H1 (cell line): Measurements from ENCODE around the gene VPS37C. TPM values are rescaled to one million over a fixed set of nuclear protein-coding genes. Genes with fewer than 3 reads are reported as not detected.

Experiments
- CTCF ChIA-PET: fragments of 300-600 bp; sonication (Branson Sonifier 250); formaldehyde crosslinking; loops from one replicate; lab custom pipeline; 2021; ENCODE audit not compliant: partially characterized antibody; lab: Charles Lee
- POLR2A ChIA-PET: fragments of 300-600 bp; sonication (Branson Sonifier 250); formaldehyde crosslinking; loops from one replicate; lab custom pipeline; 2021; ENCODE audit warnings: inconsistent platforms; ENCODE audit not compliant: partially characterized antibody; lab: Charles Lee
- DNase-seq, 2 experiments: peaks; one replicate each; pipeline versions ENCODE4 v3.0.0 to v3.0.0-alpha.2; 2010 to 2022; ENCODE audit warnings: low spot score in 2 of 2, low read depth in 1 of 2, mixed read lengths in 1 of 2
- FAIRE-seq: peaks from 2 replicates; lab custom pipeline; 2011; peaks lifted over from hg19 to GRCh38; lab: Jason Lieb, UNC
- H2AFZ ChIP-seq: 2 replicates; pipeline ENCODE4 v1.8.1; 2012; ENCODE audit warnings: low read length, inconsistent platforms
- H2AK5ac ChIP-seq: 2 replicates; pipeline ENCODE4 v1.6.1; 2013; ENCODE audit warnings: low read depth, low read length
- H2BK120ac ChIP-seq: replicated peaks from 2 replicates; pipeline ENCODE3; 2013; ENCODE audit warnings: low read depth, low read length, inconsistent platforms
- H2BK12ac ChIP-seq: 2 replicates; pipeline ENCODE4 v1.6.1; 2013; ENCODE audit warnings: low read depth, low read length
- H2BK15ac ChIP-seq: 2 replicates; pipeline ENCODE4 v1.6.1; 2013; ENCODE audit warnings: low read length
- H2BK20ac ChIP-seq: 2 replicates; pipeline ENCODE4 v1.6.1; 2013; ENCODE audit warnings: low read length
- H2BK5ac ChIP-seq: 2 replicates; pipeline ENCODE4 v1.6.1; 2013; ENCODE audit warnings: low read depth, low read length
- H3K14ac ChIP-seq: 2 replicates; pipeline ENCODE4 v1.6.1; 2013; ENCODE audit warnings: inconsistent platforms; ENCODE audit not compliant: insufficient read length
- H3K18ac ChIP-seq: 2 replicates; pipeline ENCODE4 v1.6.1; 2013; ENCODE audit warnings: low read length; ENCODE audit errors: extremely low read depth
- H3K23ac ChIP-seq: 2 replicates; pipeline ENCODE4 v1.6.1; 2013; ENCODE audit warnings: inconsistent platforms; ENCODE audit not compliant: insufficient read length
- H3K23me2 ChIP-seq: 2 replicates; pipeline ENCODE4 v1.6.1; 2013; ENCODE audit warnings: low read depth, low read length
- H3K27ac ChIP-seq: 2 replicates; pipeline ENCODE4 v1.6.1; 2011; ENCODE audit warnings: low read depth, low read length, inconsistent platforms
- H3K27me3 ChIP-seq, 4 experiments: replicated peaks in 1 of 4; 1 replicate in 1 of 4; 2 replicates in 3 of 4; pipeline versions ENCODE4 v1.6.1 to v1.8.1; 2011 to 2013; ENCODE audit warnings: low read length in 3 of 4, mild to moderate bottlenecking in 3 of 4, inconsistent platforms in 2 of 4, mixed read lengths in 2 of 4, moderate library complexity in 1 of 4; ENCODE audit not compliant: control insufficient read depth in 3 of 4, insufficient read depth in 3 of 4; ENCODE audit errors: extremely low read depth in 1 of 4
- H3K36me3 ChIP-seq, 4 experiments: 2 replicates each; pipeline versions ENCODE4 v1.6.1 to v1.8.1; 2011 to 2013; ENCODE audit warnings: mild to moderate bottlenecking in 4 of 4, low read length in 3 of 4, moderate library complexity in 2 of 4, control low read depth in 1 of 4, inconsistent platforms in 1 of 4; ENCODE audit not compliant: insufficient read depth in 4 of 4, control insufficient read depth in 2 of 4
- H3K4ac ChIP-seq: replicated peaks from 2 replicates; pipeline ENCODE3; 2013; ENCODE audit warnings: low read length, low read depth, mixed read lengths, inconsistent platforms; ENCODE audit not compliant: insufficient read length
- H3K4me1 ChIP-seq, 4 experiments: replicated peaks in 1 of 4; 1 replicate in 1 of 4; 2 replicates in 3 of 4; pipeline versions ENCODE4 v1.6.1 to v1.8.1; 2011 to 2013; ENCODE audit warnings: low read length in 3 of 4, inconsistent platforms in 2 of 4, mixed read lengths in 1 of 4; ENCODE audit not compliant: insufficient read depth in 4 of 4, control insufficient read depth in 3 of 4
- H3K4me2 ChIP-seq, 2 experiments: 2 replicates each; pipeline versions ENCODE4 v1.6.1 to v1.8.1; 2011 to 2013; ENCODE audit warnings: low read depth in 2 of 2, low read length in 2 of 2, control low read depth in 1 of 2, inconsistent platforms in 1 of 2, mild to moderate bottlenecking in 1 of 2; ENCODE audit not compliant: insufficient read depth in 1 of 2
- H3K4me3 ChIP-seq, 4 experiments: fragments of 200-600, 300-600 bp in 1 of 4; sonication (generic), shearing (Covaris generic), sonication (Bioruptor Twin) in 1 of 4; 2 replicates each; pipeline versions ENCODE4 v1.5.1 to v1.8.1; 2011 to 2016; ENCODE audit warnings: low read length in 4 of 4, low read depth in 3 of 4, control low read depth in 2 of 4, inconsistent platforms in 2 of 4, mild to moderate bottlenecking in 2 of 4, mixed read lengths in 1 of 4, moderate library complexity in 1 of 4; ENCODE audit not compliant: insufficient read depth in 2 of 4; ENCODE audit errors: extremely low read depth in 1 of 4
- H3K56ac ChIP-seq: replicated peaks from 2 replicates; pipeline ENCODE3; 2013; ENCODE audit warnings: low read depth, mild to moderate bottlenecking, mixed read lengths, low read length, inconsistent platforms; ENCODE audit not compliant: insufficient read length
- H3K79me1 ChIP-seq: 2 replicates; pipeline ENCODE4 v1.6.1; 2013; ENCODE audit warnings: low read depth, low read length, control low read depth
- H3K79me2 ChIP-seq, 2 experiments: 2 replicates each; pipeline versions ENCODE4 v1.6.1 to v1.8.1; 2012 to 2013; ENCODE audit warnings: low read length in 2 of 2, mild to moderate bottlenecking in 2 of 2, inconsistent platforms in 1 of 2; ENCODE audit not compliant: insufficient read depth in 2 of 2, control insufficient read depth in 1 of 2
- H3K9ac ChIP-seq, 4 experiments: replicated peaks in 1 of 4; 1 replicate in 1 of 4; 2 replicates in 3 of 4; pipeline versions ENCODE4 v1.6.1 to v1.8.1; 2011 to 2013; ENCODE audit warnings: low read depth in 3 of 4, low read length in 3 of 4, control low read depth in 2 of 4, mild to moderate bottlenecking in 2 of 4, moderate library complexity in 2 of 4, inconsistent platforms in 1 of 4; ENCODE audit errors: extremely low read depth in 1 of 4
- H3K9me3 ChIP-seq, 2 experiments: 2 replicates each; pipeline versions ENCODE4 v1.6.1 to v1.8.1; 2012 to 2013; ENCODE audit warnings: mild to moderate bottlenecking in 2 of 2, moderate library complexity in 2 of 2, control low read depth in 1 of 2, inconsistent platforms in 1 of 2, low read depth in 1 of 2, low read length in 1 of 2, mixed read lengths in 1 of 2; ENCODE audit not compliant: insufficient read depth in 2 of 2
- H4K20me1 ChIP-seq, 2 experiments: replicated peaks in 1 of 2; 2 replicates each; pipeline versions ENCODE3 to v1.8.1; 2011 to 2013; ENCODE audit warnings: inconsistent platforms in 2 of 2, low read length in 2 of 2, mild to moderate bottlenecking in 1 of 2; ENCODE audit not compliant: insufficient read depth in 2 of 2, control insufficient read depth in 1 of 2
- H4K5ac ChIP-seq: 2 replicates; pipeline ENCODE4 v1.6.1; 2013; ENCODE audit warnings: low read length, low read depth, mixed read lengths, inconsistent platforms; ENCODE audit not compliant: insufficient read length
- H4K8ac ChIP-seq: 2 replicates; pipeline ENCODE4 v1.8.0; 2013; ENCODE audit warnings: mild to moderate bottlenecking, moderate library complexity, low read length, inconsistent platforms; ENCODE audit not compliant: insufficient read depth; ENCODE audit errors: extremely low read depth
- H4K91ac ChIP-seq: replicated peaks from 2 replicates; pipeline ENCODE3; 2013; ENCODE audit warnings: low read length, mixed read lengths, inconsistent platforms; ENCODE audit not compliant: insufficient read length
- CTBP2 ChIP-seq: IDR thresholded peaks from 2 replicates; pipeline ENCODE4 v1.7.0; 2011; ENCODE audit warnings: borderline replicate concordance, mild to moderate bottlenecking, moderate library complexity, mixed read lengths, low read length; ENCODE audit not compliant: insufficient read depth, insufficient read length
- EP300 ChIP-seq, 2 experiments: IDR thresholded peaks; 1 replicate in 1 of 2; 2 replicates in 1 of 2; pipeline ENCODE4 v1.6.1; 2011 to 2012; ENCODE audit warnings: low read depth in 2 of 2, low read length in 2 of 2, mild to moderate bottlenecking in 2 of 2, borderline replicate concordance in 1 of 2, inconsistent platforms in 1 of 2, moderate library complexity in 1 of 2
- KDM5A ChIP-seq: fragments of 200-600 bp; IDR thresholded peaks from 2 replicates; pipeline ENCODE4 v1.7.1; 2012; ENCODE audit warnings: mild to moderate bottlenecking, low read length, inconsistent platforms, mixed read lengths
- POU5F1 ChIP-seq: IDR thresholded peaks from 2 replicates; pipeline ENCODE4 v1.6.1; 2011; ENCODE audit warnings: low read depth, mild to moderate bottlenecking, low read length, moderate library complexity
- RXRA ChIP-seq: IDR thresholded peaks from 2 replicates; pipeline ENCODE4 v1.6.1; 2011; ENCODE audit warnings: low read depth, mild to moderate bottlenecking, low read length, moderate library complexity; ENCODE audit not compliant: insufficient read depth
- TCF12 ChIP-seq: IDR thresholded peaks from 2 replicates; pipeline ENCODE4 v1.6.1; 2011; ENCODE audit warnings: low read depth, mild to moderate bottlenecking, low read length
- TEAD4 ChIP-seq: IDR thresholded peaks from 2 replicates; pipeline ENCODE4 v1.6.1; 2012; ENCODE audit warnings: low read depth, low read length, inconsistent platforms, mixed read lengths
- USF2 ChIP-seq: IDR thresholded peaks from 2 replicates; pipeline ENCODE4 v1.6.1; 2011; ENCODE audit warnings: low read length, improper control_type of control experiment
- WGBS, 2 experiments: shearing (Covaris generic) in 1 of 2; methylation state at CpG; one replicate each; pipeline versions ENCODE4 v1.1.6 to v1.1.7; 2013 to 2015; ENCODE audit warnings: low lambda C conversion rate in 2 of 2, mixed read lengths in 2 of 2, inconsistent platforms in 1 of 2, low coverage in 1 of 2, missing lambda C conversion rate in 1 of 2; ENCODE audit not compliant: insufficient replicate concordance in 2 of 2, insufficient coverage in 1 of 2, insufficient read length in 1 of 2; ENCODE audit errors: extremely low coverage in 1 of 2, missing lambda C conversion rate in 1 of 2; 5-methylcytosine and 5-hydroxymethylcytosine counted together
- polyA plus RNA-seq, 7 experiments: library from polyadenylated mRNA; depleted of rRNA in 3 of 7; stranded (reverse) in 5 of 7; unstranded in 2 of 7; fragments of >200 nt in 5 of 7; fragments of 200-250 nt in 2 of 7; gene quantifications; 1 replicate in 5 of 7; 2 replicates in 1 of 7; 4 replicates in 1 of 7; pipeline versions ENCODE4 v1.2.1 to v1.2.3, GENCODE V29; 2011 to 2013; ENCODE audit warnings: missing spikeins in 2 of 7, mixed read lengths in 2 of 7
- total RNA-seq: library from RNA; stranded (reverse); fragmentation: NEBNext Ultra II Directional; extraction: Animal tissue kit (Norgen Biotek cat#: 25700); gene quantifications from 2 replicates; pipeline ENCODE4 v1.2.1, GENCODE V29; 2021

The VPS37C gene
- total and polyA plus RNA-seq, 2 of the 8 experiments (the other 6 are each of a cell fraction or from before 2014, with no cell fraction given): 12.9 to 21.0 TPM

GRCh38 chr11:61124574-61125309, 36.5 kb downstream of the VPS37C start:
- H3K4ac ChIP-seq: no peak overlapping the region
- H3K4me3 ChIP-seq: no peak overlapping the region
- no peak overlapping the region for H3K27ac ChIP-seq
- H2AFZ ChIP-seq: no peak overlapping the region
- no peaks in the 10 kb centered on the region for H3K79me2 ChIP-seq
- H2BK120ac ChIP-seq: no peak overlapping the region
- H3K4me2 ChIP-seq: no peak overlapping the region
- no peak overlapping the region for H2BK12ac ChIP-seq
- no peak for DNase-seq
- H4K91ac ChIP-seq: no peak overlapping the region
- H2BK5ac ChIP-seq: no peak overlapping the region
- ChIA-PET CTCF (interaction anchor here (0.7 to 7.1 kb wide), 3 partner anchors 10 to 62 kb away, joined by 3 to 38 read pairs (median 14); no protein-coding TSS in a partner anchor), POLR2A (no interaction called here)
- no peak overlapping the region for H3K9ac ChIP-seq
- H3K23ac ChIP-seq: no peak overlapping the region
- no peak overlapping the region for H4K5ac ChIP-seq
- no peaks in the 10 kb centered on the region for H3K79me1 ChIP-seq
- 0 out of 7 replicates have a peak, but pooled peaks cover 0 to 2% (median 0%) of the 10 kb centered on the region in 4 experiments for H3K27me3 ChIP-seq
- no peaks in the 10 kb centered on the region for H3K9me3 ChIP-seq
- no peak overlapping the region for H2BK15ac ChIP-seq
- H3K36me3 ChIP-seq: no peaks in the 10 kb centered on the region
- H3K56ac ChIP-seq: no peak overlapping the region
- H2BK20ac ChIP-seq: no peak overlapping the region
- FAIRE-seq: no peak
- 81% methylated on average over 17 of the region's 17 CpGs; no CpG with 5 or more reads in 1 of the 2 experiments for WGBS, 2 experiments
- H3K23me2 ChIP-seq: peaks cover 5% of the 10 kb centered on the region; the same call in 1 of the 2 replicates
- no peak overlapping the region for H3K18ac ChIP-seq
- no peak overlapping the region for H2AK5ac ChIP-seq
- peaks cover 0 to 3% (median 1%) of the 10 kb centered on the region in 4 experiments; a peak in 4 of 7 replicates for H3K4me1 ChIP-seq
- TF ChIP-seq KDM5A (no peak), CTBP2 (no peak), TCF12 (no peak), POU5F1 (no peak), USF2 (0 out of 2 replicates have a peak, but pooled peaks have one; percentile 16), TEAD4 (no peak), EP300 (IDR thresholded peaks at IDR 0.05; ENCODE audit: borderline replicate concordance in 1 of 2, low read depth in 2 of 2, low read length in 2 of 2) (no peak), RXRA (no peak)
- peaks cover 0 to 3% of the 10 kb centered on the region in 2 experiments for H4K20me1 ChIP-seq
- H4K8ac ChIP-seq: peak overlapping the region; percentile 66; the same call in 1 of the 2 replicates
- H3K14ac ChIP-seq: no peak overlapping the region
